NCI-H2107 treated with DMSO at 0.1 percent for 48 hours (cell line): ENCODE results near the gene CRELD2.

Source experiments
- DNase-seq: peaks from one replicate; lab custom pipeline; 2025; ENCODE audit not compliant: unreplicated experiment; lab: John Stamatoyannopoulos, UW

Gene CRELD2

DNA sequence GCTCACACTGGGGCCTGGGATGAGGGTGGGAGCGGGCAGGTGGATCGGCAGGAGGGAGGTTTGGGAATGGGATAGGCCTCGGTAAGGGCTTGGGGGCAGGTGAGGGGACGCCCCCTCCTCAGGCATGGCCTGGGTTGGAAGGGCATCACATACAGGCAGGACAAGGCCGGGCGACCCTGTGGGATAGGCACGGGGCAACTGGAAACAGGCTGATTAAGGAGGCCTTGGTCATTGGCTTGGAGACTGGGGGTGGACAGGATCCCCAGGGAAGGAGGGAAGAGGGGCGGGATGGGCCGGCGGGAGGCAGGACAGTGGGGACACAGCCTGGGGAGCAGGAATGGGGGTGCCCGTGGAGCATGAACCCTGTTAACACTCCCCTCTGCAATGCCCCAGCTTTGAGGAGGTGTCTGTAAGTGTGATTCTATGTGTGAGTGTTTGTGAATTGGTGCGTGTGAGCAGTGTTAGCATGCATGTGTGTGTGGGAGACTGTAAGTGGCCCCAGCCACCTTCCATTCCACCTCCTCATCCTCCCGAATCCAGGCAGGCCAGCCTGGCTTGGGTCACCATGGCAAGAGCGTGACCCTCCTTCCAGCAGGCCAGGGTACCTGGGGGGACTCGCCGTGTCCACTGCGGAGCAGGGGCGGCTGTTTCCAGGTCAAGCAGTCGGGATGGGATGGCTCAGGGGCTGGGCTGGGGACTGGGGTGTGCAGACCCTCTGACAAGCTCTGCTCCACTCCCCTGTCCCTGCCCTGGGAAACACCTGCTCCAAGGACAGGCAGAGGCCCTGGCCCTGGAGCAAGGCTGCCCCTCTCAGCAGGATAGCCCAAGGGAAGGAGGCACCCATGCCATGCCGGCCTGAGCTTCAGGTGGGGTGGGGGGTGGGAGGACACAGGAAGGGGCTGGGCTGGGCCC is 38.7 kb downstream of the CRELD2 start:
- DNase-seq: no peak

DNA sequence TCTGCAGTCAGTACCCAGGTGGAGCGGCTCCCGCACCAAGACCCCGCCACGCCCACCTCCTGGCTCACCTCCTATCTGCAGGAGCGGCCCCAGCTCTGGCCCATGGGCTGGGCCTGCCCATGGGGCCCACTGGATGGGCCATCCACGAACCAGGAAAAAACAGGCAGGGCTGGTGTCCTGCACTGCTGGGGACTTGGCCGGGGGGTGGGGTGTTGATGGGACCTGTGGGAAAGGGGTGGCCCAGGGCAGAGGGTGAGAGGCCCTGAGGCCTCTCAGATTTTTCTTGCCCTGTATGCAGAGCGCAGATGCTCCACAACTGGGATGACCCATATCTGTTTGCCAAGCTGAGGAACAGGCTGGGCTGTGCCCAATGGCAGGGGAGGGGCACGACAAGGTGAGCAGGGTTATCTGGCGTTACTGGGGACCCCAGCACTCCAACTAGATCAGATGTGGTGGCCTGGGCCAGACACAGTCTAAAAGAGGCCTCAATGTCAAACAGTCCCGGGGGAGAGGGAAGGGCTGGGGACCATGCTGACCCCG is 39.5 kb downstream of the CRELD2 start:
- DNase-seq: no peak

DNA sequence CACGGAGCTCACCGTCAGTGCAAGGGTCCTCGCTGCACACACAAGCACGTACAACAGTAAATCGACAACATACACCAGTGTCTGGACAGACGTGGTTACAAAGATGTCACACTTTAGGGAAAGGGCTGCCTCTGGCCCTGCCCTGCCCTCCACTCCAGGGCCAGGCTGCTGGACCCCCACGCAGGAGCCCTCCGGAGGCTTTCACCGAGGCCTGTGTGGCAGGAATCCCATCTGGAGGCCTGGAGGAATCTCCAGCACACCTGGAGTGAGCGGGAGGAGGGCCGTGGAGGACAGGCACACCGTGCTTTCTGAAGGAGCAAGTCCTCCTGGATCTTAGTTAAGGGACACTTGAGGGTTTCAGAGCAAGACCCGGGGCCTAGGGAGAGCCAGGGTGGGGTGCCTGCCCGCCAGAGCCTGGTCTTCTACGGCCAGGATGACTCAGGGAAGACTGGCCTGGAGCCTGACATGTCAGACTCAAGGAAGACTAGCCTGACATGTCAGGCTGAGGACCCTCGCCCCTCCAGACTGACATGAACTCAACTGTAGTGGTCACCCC is 40.0 kb downstream of the CRELD2 start:
- no peak for DNase-seq

DNA sequence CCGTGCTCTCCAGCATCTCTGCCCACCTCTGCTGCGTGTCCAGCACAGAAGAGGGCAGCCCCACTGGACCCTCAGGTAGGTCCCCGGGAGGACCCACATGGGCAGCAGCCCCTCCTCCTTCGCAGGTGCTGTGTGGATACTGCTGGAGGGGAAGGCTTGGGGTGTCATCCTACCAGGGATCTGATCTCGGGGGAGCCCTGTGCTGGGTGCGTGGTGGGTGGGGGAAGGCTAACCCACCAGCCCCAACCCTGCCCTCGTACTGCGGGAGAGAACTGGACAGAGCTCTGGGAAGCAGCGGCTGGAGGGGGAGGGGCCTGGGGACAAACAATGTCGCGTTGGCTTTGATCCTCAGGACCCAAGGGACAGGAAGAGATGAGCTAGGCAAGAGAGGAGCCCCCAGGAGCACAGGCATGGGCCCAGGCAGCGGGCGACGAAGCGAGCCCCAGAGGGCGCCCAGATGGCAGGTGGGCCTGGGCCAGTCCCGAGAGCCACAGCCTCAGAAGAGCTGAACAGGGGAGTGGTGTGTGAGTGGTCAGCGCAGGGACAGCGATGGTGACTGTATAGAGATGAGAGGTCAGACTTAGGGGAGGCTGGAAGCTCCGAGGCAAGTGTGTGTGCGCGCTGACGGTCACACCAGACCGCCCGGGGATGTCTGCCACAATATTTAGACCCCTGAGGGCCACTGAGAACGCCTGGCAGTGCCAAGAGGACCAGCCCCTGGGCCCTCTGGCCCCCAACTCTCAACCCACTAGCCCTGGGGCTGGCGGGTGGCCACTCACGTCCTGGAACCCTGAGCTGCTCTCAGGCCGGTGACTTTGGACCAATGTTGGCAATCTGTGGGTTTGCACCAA is 40.7 kb downstream of the CRELD2 start:
- DNase-seq: no peak

DNA sequence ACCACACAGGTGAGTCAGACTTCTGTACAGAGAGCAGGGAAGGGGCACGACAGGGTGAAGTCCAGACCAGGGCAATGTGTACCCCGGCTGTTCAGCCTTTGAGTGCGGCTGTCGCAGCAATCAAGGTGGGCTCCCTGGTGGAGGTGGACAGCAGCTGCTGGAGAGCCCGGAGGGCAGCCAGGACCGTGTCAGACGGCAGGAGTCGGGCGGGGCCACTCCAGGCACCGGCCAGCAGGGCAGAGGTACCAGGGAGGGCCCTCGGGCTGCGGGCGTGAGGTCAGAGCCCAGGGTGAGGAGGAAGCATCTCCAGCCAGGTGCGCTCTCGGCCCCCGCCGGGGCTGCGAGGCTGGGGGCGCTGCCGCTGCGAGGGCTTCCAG is 41.3 kb downstream of the CRELD2 start:
- no peak for DNase-seq

DNA sequence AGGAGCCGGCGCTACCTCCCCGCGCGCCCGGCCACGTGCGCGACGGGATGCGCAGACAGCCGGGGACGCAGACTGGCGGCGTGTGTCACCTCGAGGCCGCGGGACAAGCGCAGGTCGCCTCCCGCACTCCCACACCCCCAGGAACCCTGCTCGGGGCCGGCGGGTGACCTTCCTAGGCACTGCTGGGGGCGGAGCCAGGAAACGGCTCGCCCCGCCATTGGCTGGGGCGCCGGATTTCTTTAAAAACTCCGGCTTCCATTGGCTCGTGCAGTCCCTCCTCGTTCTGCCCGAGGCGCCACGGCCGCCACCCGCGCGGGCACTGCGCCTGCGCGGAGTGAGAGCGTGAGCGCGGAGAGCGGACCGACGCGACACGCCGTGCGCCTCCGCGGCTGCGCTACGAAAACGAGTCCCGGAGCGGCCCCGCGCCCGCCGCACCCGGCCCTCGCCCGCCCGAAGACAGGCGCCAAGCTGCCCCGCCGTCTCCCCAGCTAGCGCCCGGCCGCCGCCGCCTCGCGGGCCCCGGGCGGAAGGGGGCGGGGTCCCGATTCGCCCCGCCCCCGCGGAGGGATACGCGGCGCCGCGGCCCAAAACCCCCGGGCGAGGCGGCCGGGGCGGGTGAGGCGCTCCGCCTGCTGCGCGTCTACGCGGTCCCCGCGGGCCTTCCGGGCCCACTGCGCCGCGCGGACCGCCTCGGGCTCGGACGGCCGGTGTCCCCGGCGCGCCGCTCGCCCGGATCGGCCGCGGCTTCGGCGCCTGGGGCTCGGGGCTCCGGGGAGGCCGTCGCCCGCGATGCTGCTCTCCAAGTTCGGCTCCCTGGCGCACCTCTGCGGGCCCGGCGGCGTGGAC is 41.9 kb downstream of the CRELD2 start, which contains the start of gene PIM3:
Gene PIM3 (plus strand): TSS at position 614 of the 846 bp plus-strand sequence. CDS start 176 bp downstream, at position 790.
- peak; percentile 38 for DNase-seq

DNA sequence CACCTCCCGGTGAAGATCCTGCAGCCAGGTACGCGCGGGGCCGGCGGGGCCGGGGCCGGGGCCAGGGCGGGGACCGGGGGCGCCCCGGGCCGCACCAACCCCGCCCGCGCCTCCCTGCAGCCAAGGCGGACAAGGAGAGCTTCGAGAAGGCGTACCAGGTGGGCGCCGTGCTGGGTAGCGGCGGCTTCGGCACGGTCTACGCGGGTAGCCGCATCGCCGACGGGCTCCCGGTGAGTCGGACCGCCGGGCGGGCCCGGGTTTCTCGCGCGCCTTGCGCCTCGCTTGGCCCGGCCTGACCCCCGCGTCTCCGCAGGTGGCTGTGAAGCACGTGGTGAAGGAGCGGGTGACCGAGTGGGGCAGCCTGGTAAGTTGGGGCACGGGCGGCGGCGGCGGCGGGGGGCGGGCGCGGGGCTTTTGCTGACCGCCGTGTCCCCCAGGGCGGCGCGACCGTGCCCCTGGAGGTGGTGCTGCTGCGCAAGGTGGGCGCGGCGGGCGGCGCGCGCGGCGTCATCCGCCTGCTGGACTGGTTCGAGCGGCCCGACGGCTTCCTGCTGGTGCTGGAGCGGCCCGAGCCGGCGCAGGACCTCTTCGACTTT is 42.7 kb downstream of the CRELD2 start:
- no peak for DNase-seq

DNA sequence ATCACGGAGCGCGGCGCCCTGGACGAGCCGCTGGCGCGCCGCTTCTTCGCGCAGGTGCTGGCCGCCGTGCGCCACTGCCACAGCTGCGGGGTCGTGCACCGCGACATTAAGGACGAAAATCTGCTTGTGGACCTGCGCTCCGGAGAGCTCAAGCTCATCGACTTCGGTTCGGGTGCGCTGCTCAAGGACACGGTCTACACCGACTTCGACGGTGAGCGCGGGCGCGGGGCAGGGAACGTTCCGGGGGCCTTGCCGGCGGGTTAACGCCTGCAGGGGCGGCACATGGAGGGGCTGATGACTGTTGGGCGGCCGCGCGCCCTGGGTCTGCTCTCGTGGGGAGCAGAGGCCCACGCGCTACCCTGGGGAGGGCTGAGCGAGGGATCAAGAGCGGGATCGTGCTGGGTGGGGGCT is 43.2 kb downstream of the CRELD2 start:
- no peak for DNase-seq

DNA sequence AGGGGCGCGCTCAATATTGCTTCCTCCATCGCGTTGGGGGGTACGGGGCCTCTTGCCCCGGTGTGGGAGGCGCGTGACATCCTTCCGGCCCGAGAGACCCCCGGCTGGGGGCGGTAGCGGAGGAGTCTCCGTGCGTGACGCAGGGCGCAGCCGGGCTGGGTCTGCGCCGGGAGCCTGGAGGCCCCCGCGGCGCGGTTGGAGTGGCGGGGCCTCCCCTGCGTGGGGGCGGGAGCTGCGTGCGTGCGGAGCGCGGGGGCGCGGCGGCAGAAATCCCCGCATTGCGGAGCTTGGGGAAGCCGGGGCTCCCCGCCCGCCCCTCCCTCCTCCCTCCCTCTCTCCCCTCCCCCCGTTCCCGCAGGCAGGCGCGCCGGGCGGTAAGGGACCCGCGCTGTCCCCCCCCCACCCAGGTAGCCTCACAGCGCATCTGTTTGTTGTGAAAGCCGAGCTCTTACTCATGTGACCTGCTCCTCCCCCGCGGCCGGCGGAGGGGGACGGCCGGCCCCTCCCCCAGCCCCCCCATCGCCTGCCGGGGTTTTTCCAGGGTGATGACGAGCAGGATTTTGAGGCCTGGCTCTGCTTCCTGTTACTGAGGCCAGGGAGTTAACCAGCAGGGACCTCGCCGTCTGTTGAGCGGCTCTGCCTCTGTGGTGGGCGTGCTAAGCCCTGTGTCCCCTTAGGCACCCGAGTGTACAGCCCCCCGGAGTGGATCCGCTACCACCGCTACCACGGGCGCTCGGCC is 43.7 kb downstream of the CRELD2 start:
- DNase-seq: peak; percentile 68

DNA sequence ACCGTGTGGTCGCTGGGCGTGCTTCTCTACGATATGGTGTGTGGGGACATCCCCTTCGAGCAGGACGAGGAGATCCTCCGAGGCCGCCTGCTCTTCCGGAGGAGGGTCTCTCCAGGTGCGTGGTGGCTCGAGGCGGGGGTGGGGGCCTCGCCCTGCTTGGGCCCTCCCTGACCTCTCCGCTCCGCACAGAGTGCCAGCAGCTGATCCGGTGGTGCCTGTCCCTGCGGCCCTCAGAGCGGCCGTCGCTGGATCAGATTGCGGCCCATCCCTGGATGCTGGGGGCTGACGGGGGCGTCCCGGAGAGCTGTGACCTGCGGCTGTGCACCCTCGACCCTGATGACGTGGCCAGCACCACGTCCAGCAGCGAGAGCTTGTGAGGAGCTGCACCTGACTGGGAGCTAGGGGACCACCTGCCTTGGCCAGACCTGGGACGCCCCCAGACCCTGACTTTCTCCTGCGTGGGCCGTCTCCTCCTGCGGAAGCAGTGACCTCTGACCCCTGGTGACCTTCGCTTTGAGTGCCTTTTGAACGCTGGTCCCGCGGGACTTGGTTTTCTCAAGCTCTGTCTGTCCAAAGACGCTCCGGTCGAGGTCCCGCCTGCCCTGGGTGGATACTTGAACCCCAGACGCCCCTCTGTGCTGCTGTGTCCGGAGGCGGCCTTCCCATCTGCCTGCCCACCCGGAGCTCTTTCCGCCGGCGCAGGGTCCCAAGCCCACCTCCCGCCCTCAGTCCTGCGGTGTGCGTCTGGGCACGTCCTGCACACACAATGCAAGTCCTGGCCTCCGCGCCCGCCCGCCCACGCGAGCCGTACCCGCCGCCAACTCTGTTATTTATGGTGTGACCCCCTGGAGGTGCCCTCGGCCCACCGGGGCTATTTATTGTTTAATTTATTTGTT is 44.6 kb downstream of the CRELD2 start:
- DNase-seq: no peak

DNA sequence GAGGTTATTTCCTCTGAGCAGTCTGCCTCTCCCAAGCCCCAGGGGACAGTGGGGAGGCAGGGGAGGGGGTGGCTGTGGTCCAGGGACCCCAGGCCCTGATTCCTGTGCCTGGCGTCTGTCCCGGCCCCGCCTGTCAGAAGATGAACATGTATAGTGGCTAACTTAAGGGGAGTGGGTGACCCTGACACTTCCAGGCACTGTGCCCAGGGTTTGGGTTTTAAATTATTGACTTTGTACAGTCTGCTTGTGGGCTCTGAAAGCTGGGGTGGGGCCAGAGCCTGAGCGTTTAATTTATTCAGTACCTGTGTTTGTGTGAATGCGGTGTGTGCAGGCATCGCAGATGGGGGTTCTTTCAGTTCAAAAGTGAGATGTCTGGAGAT is 45.2 kb downstream of the CRELD2 start:
- no peak for DNase-seq

DNA sequence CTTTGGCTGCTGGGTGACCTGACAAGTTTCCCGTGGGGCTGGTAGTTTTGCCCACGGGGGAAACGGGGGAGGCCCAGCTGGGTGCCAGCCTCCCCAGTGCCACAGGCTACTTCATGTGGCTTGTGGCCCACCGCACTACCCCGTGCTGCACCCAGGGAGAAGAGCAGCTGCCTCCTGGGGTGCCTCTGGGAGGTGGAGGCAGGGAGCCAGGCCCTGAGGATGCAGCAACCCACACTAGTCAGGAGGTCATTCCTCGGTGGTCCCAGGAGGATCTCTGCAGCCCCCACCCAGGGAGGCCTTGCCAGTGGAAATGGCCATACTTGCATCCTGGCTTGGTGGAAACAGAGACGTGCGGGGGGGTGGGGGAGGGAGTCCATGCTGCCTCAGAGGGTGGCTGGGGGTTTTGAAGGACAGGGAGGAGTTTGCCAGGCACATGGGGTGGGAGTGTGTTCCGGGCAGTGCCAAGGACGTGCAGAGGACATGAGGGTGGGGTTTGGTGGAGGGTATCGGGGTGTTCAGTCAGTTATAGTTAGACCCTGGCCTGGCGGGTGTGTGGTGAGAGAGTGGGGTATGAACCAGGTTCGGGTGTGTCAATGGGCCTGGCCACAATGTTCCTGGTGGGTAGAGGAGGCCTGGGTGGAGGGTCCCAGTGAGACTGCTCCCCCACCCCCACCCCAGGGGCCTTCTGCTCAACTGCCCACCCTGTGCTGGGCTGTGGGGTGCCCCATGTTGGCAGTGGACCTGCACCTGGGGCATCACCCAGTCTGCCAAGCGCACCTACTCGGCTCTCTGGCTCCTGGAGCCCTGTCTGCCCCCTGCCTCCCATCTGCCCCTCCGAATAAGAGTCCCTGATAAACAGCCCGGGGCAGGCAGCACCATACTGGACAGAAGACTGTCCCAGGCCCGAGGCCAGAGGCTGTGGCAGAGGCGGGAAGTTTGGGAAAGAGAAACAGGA is 46.0 kb downstream of the CRELD2 start:
- DNase-seq: no peak

DNA sequence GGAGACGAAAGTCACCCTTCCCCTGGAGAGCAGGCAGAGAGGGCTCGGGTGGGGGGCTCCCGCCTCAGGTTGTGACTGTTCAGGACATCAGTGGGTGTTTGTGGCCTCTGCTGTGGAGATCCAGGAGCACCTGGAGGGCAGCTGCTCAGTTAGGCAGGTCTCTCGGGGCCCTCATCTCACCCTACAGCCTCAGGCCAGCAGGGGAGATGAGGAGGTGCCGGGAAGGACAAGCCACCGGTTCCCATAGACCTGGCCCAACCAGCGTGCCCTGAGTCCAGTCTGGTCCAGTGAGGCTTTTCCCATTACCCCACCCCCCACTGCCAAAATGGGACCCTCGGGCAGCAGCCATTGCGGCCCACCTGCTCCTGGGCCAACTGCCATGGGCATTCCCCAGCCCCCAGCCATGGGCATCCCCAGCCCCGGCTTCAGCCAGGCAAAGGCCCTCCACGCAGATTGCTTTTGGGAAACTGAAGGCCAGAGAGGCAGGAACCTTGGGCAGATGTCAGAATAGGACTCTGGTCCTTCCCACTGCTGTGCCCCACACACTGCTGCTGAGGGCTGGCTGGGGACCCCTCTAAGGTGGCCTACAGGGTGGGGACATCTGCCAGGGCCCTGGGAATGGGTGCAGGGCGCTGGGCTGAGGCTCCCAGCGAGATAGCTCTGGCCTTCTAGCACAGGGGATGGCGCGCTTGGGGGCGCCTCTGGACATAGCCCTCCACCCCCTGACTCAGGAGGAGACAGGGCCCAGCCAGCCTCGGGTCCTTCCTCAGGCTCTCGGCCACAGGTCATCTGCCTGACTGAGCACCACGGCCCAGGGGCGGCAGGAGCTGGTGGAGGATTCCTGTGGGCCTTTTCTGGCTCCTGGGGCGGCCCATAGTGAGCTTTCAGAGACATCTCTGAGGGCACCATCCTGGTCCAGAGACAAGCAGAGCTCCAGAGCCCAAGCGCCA is 46.9 kb downstream of the CRELD2 start:
- DNase-seq: no peak

DNA sequence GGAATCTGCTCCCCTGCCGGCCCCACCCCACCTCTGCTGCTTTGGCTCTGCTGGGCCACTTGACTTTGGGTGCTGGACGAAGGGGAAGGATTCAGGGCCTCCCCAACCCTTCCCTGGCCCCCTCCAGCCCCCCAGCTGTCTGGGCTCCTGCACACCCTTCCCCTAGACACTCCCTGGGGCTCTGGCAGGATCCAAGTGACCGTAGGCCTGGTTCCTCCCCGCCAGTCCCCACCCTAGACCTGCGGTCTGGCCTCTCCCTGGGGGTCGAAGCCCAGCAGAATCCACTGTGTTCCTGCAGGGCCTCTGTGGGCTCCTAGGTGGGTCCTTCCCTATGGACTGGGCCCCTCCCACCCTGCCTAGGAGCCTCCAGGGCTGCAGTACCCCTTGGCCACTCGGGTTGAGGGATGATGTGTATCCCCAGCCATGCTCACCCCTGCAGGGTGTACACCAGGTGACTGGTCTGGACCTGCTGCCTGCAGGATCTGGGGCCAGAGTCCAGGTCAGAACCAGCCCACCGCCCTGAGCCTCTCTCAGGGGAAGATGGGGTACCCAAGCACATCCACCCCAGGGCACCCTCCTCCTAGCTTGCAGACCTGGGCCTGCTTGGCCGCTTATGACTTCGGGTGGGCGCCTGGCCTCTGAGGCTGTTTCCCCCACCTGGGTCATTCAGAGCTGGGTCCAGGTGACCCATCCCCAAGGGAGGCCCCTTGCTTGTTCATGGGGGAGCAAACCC is 47.8 kb downstream of the CRELD2 start:
- DNase-seq: no peak
